Measurements from ENCODE around the gene WNT11.

The WNT11 gene

GRCh38 chr11:76148231-76148630 lies 58.1 kb downstream of the WNT11 start:
- no peak for TF ChIP-seq TAF1 (IDR thresholded peaks at IDR 0.05; ENCODE audit: borderline replicate concordance, insufficient read depth, low read length)
- TF ChIP-seq POLR2AphosphoS5 (IDR thresholded peaks at IDR 0.05; ENCODE audit: low read depth, low read length) = no peak
- no peak for TF ChIP-seq FOXP2 (optimal IDR thresholded peaks at IDR 0.05; ENCODE audit: borderline replicate concordance, extremely low read depth, extremely low read length, insufficient read depth)
- no peak for TF ChIP-seq REST (IDR thresholded peaks at IDR 0.05; ENCODE audit: insufficient read depth in 1 of 2, low read depth in 2 of 2, low read length in 2 of 2)
- no peak for TF ChIP-seq SIN3A (IDR thresholded peaks at IDR 0.05; ENCODE audit: borderline replicate concordance, insufficient read depth, low read length)

- no peak for TF ChIP-seq SIN3A (IDR thresholded peaks at IDR 0.05; ENCODE audit: borderline replicate concordance, insufficient read depth, low read length)
- TF ChIP-seq FOXP2 (optimal IDR thresholded peaks at IDR 0.05; ENCODE audit: borderline replicate concordance, extremely low read depth, extremely low read length, insufficient read depth) = no peak
- TF ChIP-seq REST (IDR thresholded peaks at IDR 0.05; ENCODE audit: insufficient read depth in 1 of 2, low read depth in 2 of 2, low read length in 2 of 2) = no peak
- TF ChIP-seq TAF1 (IDR thresholded peaks at IDR 0.05; ENCODE audit: borderline replicate concordance, insufficient read depth, low read length) = no peak
- TF ChIP-seq POLR2AphosphoS5 (IDR thresholded peaks at IDR 0.05; ENCODE audit: low read depth, low read length) = no peak
Observed at GRCh38 chr11:76147106-76147740, 59.1 kb downstream of the WNT11 start.

GRCh38 chr11:76143274-76143673 lies 63.0 kb downstream of the WNT11 start:
- TF ChIP-seq POLR2AphosphoS5 (IDR thresholded peaks at IDR 0.05; ENCODE audit: low read depth, low read length) (no peak), FOXP2 (optimal IDR thresholded peaks at IDR 0.05; ENCODE audit: borderline replicate concordance, extremely low read depth, extremely low read length, insufficient read depth) (no peak), SIN3A (IDR thresholded peaks at IDR 0.05; ENCODE audit: borderline replicate concordance, insufficient read depth, low read length) (no peak), TAF1 (IDR thresholded peaks at IDR 0.05; ENCODE audit: borderline replicate concordance, insufficient read depth, low read length) (no peak), REST (IDR thresholded peaks at IDR 0.05; ENCODE audit: insufficient read depth in 1 of 2, low read depth in 2 of 2, low read length in 2 of 2) (no peak)

GRCh38 chr11:76141901-76142588 lies 64.3 kb downstream of the WNT11 start:
- TF ChIP-seq POLR2AphosphoS5 (IDR thresholded peaks at IDR 0.05; ENCODE audit: low read depth, low read length) = no peak
- no peak for TF ChIP-seq FOXP2 (optimal IDR thresholded peaks at IDR 0.05; ENCODE audit: borderline replicate concordance, extremely low read depth, extremely low read length, insufficient read depth)
- TF ChIP-seq TAF1 (IDR thresholded peaks at IDR 0.05; ENCODE audit: borderline replicate concordance, insufficient read depth, low read length) = no peak
- no peak for TF ChIP-seq REST (IDR thresholded peaks at IDR 0.05; ENCODE audit: insufficient read depth in 1 of 2, low read depth in 2 of 2, low read length in 2 of 2)
- TF ChIP-seq SIN3A (IDR thresholded peaks at IDR 0.05; ENCODE audit: borderline replicate concordance, insufficient read depth, low read length) = no peak

Measured in PFSK-1 (cell line).